Measurements from ENCODE around the gene UBE2J2.

UBE2J2 gene

GRCh38 chr1:1238702-1239178 lies 34.9 kb downstream of the UBE2J2 start:
- H3K27ac ChIP-seq = no peak overlapping the region
- TF ChIP-seq CTCF (IDR thresholded peaks at IDR 0.05) (no peak), ZFX (IDR thresholded peaks at IDR 0.05; ENCODE audit: borderline replicate concordance) (no peak)

- H3K27ac ChIP-seq = no peak overlapping the region
- TF ChIP-seq CTCF (IDR thresholded peaks at IDR 0.05) (no peak), ZFX (IDR thresholded peaks at IDR 0.05; ENCODE audit: borderline replicate concordance) (no peak)
These were observed 35.6 kb downstream of the UBE2J2 start for GRCh38 chr1:1237874-1238701.

- TF ChIP-seq CTCF (IDR thresholded peaks at IDR 0.05) = no peak
- no peak for TF ChIP-seq ZFX (IDR thresholded peaks at IDR 0.05; ENCODE audit: borderline replicate concordance)
These were observed 36.4 kb downstream of the UBE2J2 start for GRCh38 chr1:1236945-1237873.

GRCh38 chr1:1236176-1236763 lies 37.4 kb downstream of the UBE2J2 start:
- TF ChIP-seq ZFX (IDR thresholded peaks at IDR 0.05; ENCODE audit: borderline replicate concordance) (no peak), CTCF (IDR thresholded peaks at IDR 0.05) (no peak)
- no peak overlapping the region for H3K27ac ChIP-seq

More at GRCh38 chr1:1236945-1237873, 36.4 kb downstream of the UBE2J2 start:
- H3K27ac ChIP-seq = no peak overlapping the region

GRCh38 chr1:1235016-1235744 lies 38.5 kb downstream of the UBE2J2 start:
- no peak overlapping the region for H3K27ac ChIP-seq
- TF ChIP-seq CTCF (IDR thresholded peaks at IDR 0.05) = no peak

- TF ChIP-seq CTCF (IDR thresholded peaks at IDR 0.05) (no peak), ZFX (IDR thresholded peaks at IDR 0.05; ENCODE audit: borderline replicate concordance) (no peak)
- no peak overlapping the region for H3K27ac ChIP-seq
These were observed 39.4 kb downstream of the UBE2J2 start for GRCh38 chr1:1234180-1234808.
